ENCODE measurements around the gene NUDT19. TPM values are rescaled to one million over a fixed set of nuclear protein-coding genes. Genes with fewer than 3 reads are reported as not detected.
"Not testable (repeated sequence)": the region's sequence is repeated elsewhere in the genome, so short reads cannot be mapped to it uniquely, and the experiment has no call there.

The NUDT19 gene
- total RNA-seq, 1 donor from 2014 or later, result 24.4 TPM

GRCh38 chr19:32720936-32721250, 29.3 kb downstream of the NUDT19 start:
- Mint-ChIP-seq H3K9me3 (peaks cover 4% of the 10 kb centered on the region), H3K27me3 (ENCODE audit: insufficient read depth) (peaks cover 8% of the 10 kb centered on the region), H3K36me3 (ENCODE audit: low read depth) (peaks cover 5% of the 10 kb centered on the region), H3K4me3 (no peak overlapping the region), H3K27ac (no peak overlapping the region), H3K4me1 (ENCODE audit: low read depth) (no peaks in the 10 kb centered on the region)
- no peak for DNase-seq (ENCODE audit: low spot score)
- intact Hi-C loops (cut with micrococcal nuclease), result no loop called here

GRCh38 chr19:32735936-32736335, 44.3 kb downstream of the NUDT19 start:
- Mint-ChIP-seq H3K27me3 (ENCODE audit: insufficient read depth) (peaks cover 9% of the 10 kb centered on the region), H3K36me3 (ENCODE audit: low read depth) (no peaks in the 10 kb centered on the region), H3K9me3 (no peaks in the 10 kb centered on the region), H3K4me3 (no peak overlapping the region), H3K4me1 (ENCODE audit: low read depth) (no peaks in the 10 kb centered on the region), H3K27ac (no peak overlapping the region)
- intact Hi-C loops (cut with micrococcal nuclease), result no loop called here
- DNase-seq (ENCODE audit: low spot score), result no peak

GRCh38 chr19:32743021-32743420, 51.4 kb downstream of the NUDT19 start:
- peaks cover 12% of the 10 kb centered on the region for H3K27me3 Mint-ChIP-seq (ENCODE audit: insufficient read depth)
- H3K27ac Mint-ChIP-seq, result no peak overlapping the region
- intact Hi-C loops (cut with micrococcal nuclease), result loop anchor here (2.0 kb wide), 1 partner anchor 52 kb away; no protein-coding TSS in a partner anchor
- H3K4me1 Mint-ChIP-seq (ENCODE audit: low read depth), result no peaks in the 10 kb centered on the region
- no peak overlapping the region for H3K4me3 Mint-ChIP-seq
- no peaks in the 10 kb centered on the region for H3K9me3 Mint-ChIP-seq
- H3K36me3 Mint-ChIP-seq (ENCODE audit: low read depth), result no peaks in the 10 kb centered on the region
- DNase-seq (ENCODE audit: low spot score), result no peak

- H3K27ac Mint-ChIP-seq, result no peak overlapping the region
- no peak overlapping the region for H3K4me3 Mint-ChIP-seq
- H3K4me1 Mint-ChIP-seq (ENCODE audit: low read depth), result no peaks in the 10 kb centered on the region
- no peaks in the 10 kb centered on the region for H3K36me3 Mint-ChIP-seq (ENCODE audit: low read depth)
- no peak for DNase-seq (ENCODE audit: low spot score)
- intact Hi-C loops (cut with micrococcal nuclease), result loop anchor here (2.0 kb wide), 1 partner anchor 51 kb away; no protein-coding TSS in a partner anchor
- H3K9me3 Mint-ChIP-seq, result no peaks in the 10 kb centered on the region
- peaks cover 10% of the 10 kb centered on the region for H3K27me3 Mint-ChIP-seq (ENCODE audit: insufficient read depth)
Measured at GRCh38 chr19:32743447-32743846, 51.8 kb downstream of the NUDT19 start.

- no peak overlapping the region for H3K4me3 Mint-ChIP-seq
- intact Hi-C loops (cut with micrococcal nuclease), result no loop called here
- DNase-seq (ENCODE audit: low spot score), result no peak
- H3K36me3 Mint-ChIP-seq (ENCODE audit: low read depth), result no peaks in the 10 kb centered on the region
- no peaks in the 10 kb centered on the region for H3K4me1 Mint-ChIP-seq (ENCODE audit: low read depth)
- H3K9me3 Mint-ChIP-seq, result no peaks in the 10 kb centered on the region
- no peak overlapping the region for H3K27ac Mint-ChIP-seq
- H3K27me3 Mint-ChIP-seq (ENCODE audit: insufficient read depth), result peaks cover 16% of the 10 kb centered on the region
Measured at GRCh38 chr19:32744555-32745325, 53.1 kb downstream of the NUDT19 start.

GRCh38 chr19:32745594-32746251, 54.1 kb downstream of the NUDT19 start:
- H3K4me3 Mint-ChIP-seq; DNase-seq (ENCODE audit: low spot score); H3K27ac Mint-ChIP-seq; H3K4me1 Mint-ChIP-seq (ENCODE audit: low read depth); intact Hi-C loops (cut with micrococcal nuclease); H3K9me3 Mint-ChIP-seq; H3K36me3 Mint-ChIP-seq (ENCODE audit: low read depth): not testable (repeated sequence)
- peaks cover 15% of the 10 kb centered on the region for H3K27me3 Mint-ChIP-seq (ENCODE audit: insufficient read depth)

- H3K27me3 Mint-ChIP-seq (ENCODE audit: insufficient read depth), result peaks cover 14% of the 10 kb centered on the region
- DNase-seq (ENCODE audit: low spot score); H3K27ac Mint-ChIP-seq; H3K4me3 Mint-ChIP-seq; intact Hi-C loops (cut with micrococcal nuclease); H3K4me1 Mint-ChIP-seq (ENCODE audit: low read depth); H3K36me3 Mint-ChIP-seq (ENCODE audit: low read depth); H3K9me3 Mint-ChIP-seq: not testable (repeated sequence)
Measured at GRCh38 chr19:32746631-32747196, 55.1 kb downstream of the NUDT19 start.

- DNase-seq (ENCODE audit: low spot score), result no peak
- intact Hi-C loops (cut with micrococcal nuclease), result no loop called here
Measured at GRCh38 chr19:32748497-32748896, 56.9 kb downstream of the NUDT19 start.

GRCh38 chr19:32748948-32749347, 57.3 kb downstream of the NUDT19 start:
- Mint-ChIP-seq H3K27ac (no peak overlapping the region), H3K27me3 (ENCODE audit: insufficient read depth) (peaks cover 16% of the 10 kb centered on the region), H3K36me3 (ENCODE audit: low read depth) (no peaks in the 10 kb centered on the region), H3K9me3 (no peaks in the 10 kb centered on the region), H3K4me3 (no peak overlapping the region), H3K4me1 (ENCODE audit: low read depth) (no peaks in the 10 kb centered on the region)
- no peak for DNase-seq (ENCODE audit: low spot score)
- intact Hi-C loops (cut with micrococcal nuclease), result no loop called here

More at GRCh38 chr19:32748497-32748896, 56.9 kb downstream of the NUDT19 start:
- H3K9me3 Mint-ChIP-seq, result no peaks in the 10 kb centered on the region
- no peak overlapping the region for H3K27ac Mint-ChIP-seq
- peaks cover 16% of the 10 kb centered on the region for H3K27me3 Mint-ChIP-seq (ENCODE audit: insufficient read depth)
- H3K36me3 Mint-ChIP-seq (ENCODE audit: low read depth), result no peaks in the 10 kb centered on the region
- H3K4me1 Mint-ChIP-seq (ENCODE audit: low read depth), result no peaks in the 10 kb centered on the region
- no peak overlapping the region for H3K4me3 Mint-ChIP-seq

GRCh38 chr19:32749361-32749760, 57.7 kb downstream of the NUDT19 start:
- intact Hi-C loops (cut with micrococcal nuclease), result no loop called here

GRCh38 chr19:32750441-32751055, 58.9 kb downstream of the NUDT19 start:
- H3K27me3 Mint-ChIP-seq (ENCODE audit: insufficient read depth), result peaks cover 19% of the 10 kb centered on the region
- H3K9me3 Mint-ChIP-seq, result no peaks in the 10 kb centered on the region
- DNase-seq (ENCODE audit: low spot score), result no peak
- intact Hi-C loops (cut with micrococcal nuclease), result no loop called here
- H3K27ac Mint-ChIP-seq, result no peak overlapping the region
- no peak overlapping the region for H3K4me3 Mint-ChIP-seq
- no peaks in the 10 kb centered on the region for H3K36me3 Mint-ChIP-seq (ENCODE audit: low read depth)
- no peaks in the 10 kb centered on the region for H3K4me1 Mint-ChIP-seq (ENCODE audit: low read depth)

More at GRCh38 chr19:32749361-32749760, 57.7 kb downstream of the NUDT19 start:
- H3K9me3 Mint-ChIP-seq, result no peaks in the 10 kb centered on the region
- no peak overlapping the region for H3K4me3 Mint-ChIP-seq
- peaks cover 16% of the 10 kb centered on the region for H3K27me3 Mint-ChIP-seq (ENCODE audit: insufficient read depth)
- no peak for DNase-seq (ENCODE audit: low spot score)
- no peaks in the 10 kb centered on the region for H3K4me1 Mint-ChIP-seq (ENCODE audit: low read depth)
- no peaks in the 10 kb centered on the region for H3K36me3 Mint-ChIP-seq (ENCODE audit: low read depth)
- H3K27ac Mint-ChIP-seq, result no peak overlapping the region

- Mint-ChIP-seq H3K4me3 (no peak overlapping the region), H3K4me1 (ENCODE audit: low read depth) (no peaks in the 10 kb centered on the region), H3K9me3 (no peaks in the 10 kb centered on the region), H3K27ac (no peak overlapping the region), H3K27me3 (ENCODE audit: insufficient read depth) (peaks cover 19% of the 10 kb centered on the region), H3K36me3 (ENCODE audit: low read depth) (no peaks in the 10 kb centered on the region)
- DNase-seq (ENCODE audit: low spot score), result no peak
- intact Hi-C loops (cut with micrococcal nuclease), result no loop called here
Measured at GRCh38 chr19:32751066-32751465, 59.4 kb downstream of the NUDT19 start.

GRCh38 chr19:32757189-32757588, 65.6 kb downstream of the NUDT19 start:
- no peaks in the 10 kb centered on the region for H3K4me1 Mint-ChIP-seq (ENCODE audit: low read depth)
- H3K9me3 Mint-ChIP-seq, result no peaks in the 10 kb centered on the region
- no peaks in the 10 kb centered on the region for H3K36me3 Mint-ChIP-seq (ENCODE audit: low read depth)
- intact Hi-C loops (cut with micrococcal nuclease), result no loop called here
- peaks cover 3% of the 10 kb centered on the region for H3K27me3 Mint-ChIP-seq (ENCODE audit: insufficient read depth)
- no peak overlapping the region for H3K4me3 Mint-ChIP-seq
- H3K27ac Mint-ChIP-seq, result no peak overlapping the region
- DNase-seq (ENCODE audit: low spot score), result no peak
